GM18870 (cell line): Measurements from ENCODE around the gene ARSG.
"Not testable (repeated sequence)": the region's sequence is repeated elsewhere in the genome, so short reads cannot be mapped to it uniquely, and the experiment has no call there.

Source experiments
- ATAC-seq: cut with Tn5 transposase; IDR thresholded peaks from one replicate; pipeline ENCODE4 v1.9.1; 2021; ENCODE audit warnings: moderate library complexity; ENCODE audit not compliant: unreplicated experiment

The ARSG gene

GRCh38 chr17:68276339-68276738 is 15.0 kb upstream of the ARSG start:
- ATAC-seq, result not testable (repeated sequence)

DNA sequence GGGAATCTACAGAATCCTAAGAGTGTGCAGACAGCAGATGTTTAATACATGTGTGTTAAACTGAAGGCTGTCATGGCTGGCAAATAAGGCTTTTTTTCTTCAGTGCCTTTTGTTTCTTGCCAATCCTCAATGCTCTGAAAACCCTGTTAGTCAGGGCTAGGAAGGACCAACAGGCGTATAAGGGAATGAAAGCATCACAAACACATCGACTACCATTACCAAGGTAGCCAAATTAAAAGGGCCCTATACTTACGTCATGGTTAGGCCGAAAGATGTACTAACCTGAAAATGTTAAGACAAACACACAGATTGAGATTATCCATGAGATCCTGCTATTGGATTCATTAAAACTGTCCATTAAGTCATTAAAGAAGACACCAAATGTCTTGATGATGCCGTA is 13.5 kb upstream of the ARSG start:
- ATAC-seq, result no peak

GRCh38 chr17:68281965-68282364 is 9.3 kb upstream of the ARSG start:
- not testable (repeated sequence) for ATAC-seq

DNA sequence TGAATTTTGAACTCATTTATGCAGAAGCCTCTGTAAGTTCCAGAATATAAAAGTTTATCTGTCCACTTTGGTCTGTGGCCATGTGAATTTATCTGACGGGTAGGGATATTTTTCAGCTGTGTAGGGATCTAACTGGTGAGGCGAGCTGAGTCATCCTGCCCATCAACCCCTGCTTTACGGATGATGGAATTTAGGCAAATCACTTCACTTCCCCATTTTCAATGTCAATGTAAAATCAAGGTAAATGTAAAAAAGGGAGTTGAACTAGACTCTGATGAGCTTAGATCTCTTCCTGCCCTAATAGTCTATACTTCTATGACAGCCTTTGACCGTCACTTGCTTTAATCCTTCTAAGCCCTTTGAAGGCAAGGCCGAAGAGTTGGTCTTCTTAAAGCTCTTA is 2.9 kb upstream of the ARSG start:
- no peak for ATAC-seq

DNA sequence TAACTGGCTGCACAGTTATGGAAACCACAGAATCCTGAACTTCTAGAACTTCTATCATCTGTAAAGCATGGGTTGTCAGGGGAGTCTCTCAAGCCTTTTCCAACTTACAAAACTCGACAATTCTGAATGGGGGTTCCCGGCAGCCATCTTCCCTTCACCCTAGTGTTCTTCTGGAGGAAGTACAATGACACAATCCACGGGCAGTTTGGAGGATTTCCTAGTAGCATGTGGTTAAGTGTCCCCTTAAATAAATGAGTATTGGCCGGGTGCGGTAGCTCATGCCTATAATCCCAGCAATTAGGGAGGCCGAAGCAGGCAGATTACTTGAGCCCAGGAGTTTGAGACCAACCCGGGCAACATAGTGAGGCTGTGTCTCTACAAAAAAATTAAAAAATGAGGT is 2.5 kb upstream of the ARSG start:
- ATAC-seq, result no peak

DNA sequence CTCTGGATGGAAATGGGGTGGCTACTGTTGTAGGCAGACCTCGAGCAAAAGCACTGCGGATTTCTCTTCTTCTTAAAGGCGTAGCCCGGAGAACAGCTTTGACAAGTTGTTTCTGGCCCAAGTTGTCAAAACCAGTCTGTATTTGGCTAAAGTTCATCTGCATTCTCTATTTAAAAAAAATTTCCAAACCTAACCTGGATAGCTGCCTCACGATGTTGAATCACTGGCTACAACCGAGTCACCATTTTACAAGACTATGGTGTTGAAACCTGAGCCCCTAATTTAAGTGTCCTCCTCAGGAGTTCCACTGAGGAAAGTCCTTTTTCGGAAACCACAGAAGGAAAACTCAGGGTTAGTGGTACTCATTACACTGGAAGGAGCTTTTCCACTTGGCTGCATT is 1.8 kb upstream of the ARSG start:
- no peak for ATAC-seq

DNA sequence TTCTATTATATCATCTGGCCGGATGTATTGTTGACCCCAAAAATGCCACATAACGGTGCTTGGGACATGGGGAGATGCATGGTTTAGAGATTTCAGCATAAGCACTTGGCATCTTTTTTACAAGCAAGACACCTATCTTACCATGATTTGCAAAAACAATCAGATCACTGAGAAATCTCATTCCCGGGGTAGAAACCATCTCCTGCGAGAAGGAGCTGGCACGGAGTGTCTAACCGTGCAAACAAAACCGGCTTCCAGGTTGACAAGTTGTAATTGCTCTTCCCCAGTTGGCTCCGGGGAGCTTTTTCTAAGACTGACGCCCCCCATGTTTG is 1.4 kb upstream of the ARSG start:
- no peak for ATAC-seq

- ATAC-seq, result no peak
These were observed 884 bp upstream of the ARSG start for GRCh38 chr17:68290268-68290954.

GRCh38 chr17:68291836-68292688 is 767 bp downstream of the ARSG start:
- ATAC-seq, result peak; percentile 44

DNA sequence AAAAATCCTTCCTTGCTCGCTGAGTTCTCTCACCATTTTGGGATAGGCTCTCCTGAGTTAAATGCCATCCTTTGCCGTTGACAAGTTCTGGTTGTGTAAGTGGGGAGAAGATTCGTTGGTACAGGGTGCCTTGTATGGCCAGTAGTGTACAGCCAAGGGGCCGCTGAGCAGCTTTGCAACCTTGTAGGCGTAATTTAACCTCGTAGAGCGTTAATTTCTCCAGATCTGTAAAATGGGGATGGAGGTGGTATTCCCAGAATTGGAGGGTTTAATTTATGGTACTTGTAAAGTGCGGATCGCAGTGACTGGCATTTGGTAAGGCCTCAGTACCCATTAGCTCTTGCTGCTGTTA is 1.4 kb downstream of the ARSG start:
- ATAC-seq, result no peak

DNA sequence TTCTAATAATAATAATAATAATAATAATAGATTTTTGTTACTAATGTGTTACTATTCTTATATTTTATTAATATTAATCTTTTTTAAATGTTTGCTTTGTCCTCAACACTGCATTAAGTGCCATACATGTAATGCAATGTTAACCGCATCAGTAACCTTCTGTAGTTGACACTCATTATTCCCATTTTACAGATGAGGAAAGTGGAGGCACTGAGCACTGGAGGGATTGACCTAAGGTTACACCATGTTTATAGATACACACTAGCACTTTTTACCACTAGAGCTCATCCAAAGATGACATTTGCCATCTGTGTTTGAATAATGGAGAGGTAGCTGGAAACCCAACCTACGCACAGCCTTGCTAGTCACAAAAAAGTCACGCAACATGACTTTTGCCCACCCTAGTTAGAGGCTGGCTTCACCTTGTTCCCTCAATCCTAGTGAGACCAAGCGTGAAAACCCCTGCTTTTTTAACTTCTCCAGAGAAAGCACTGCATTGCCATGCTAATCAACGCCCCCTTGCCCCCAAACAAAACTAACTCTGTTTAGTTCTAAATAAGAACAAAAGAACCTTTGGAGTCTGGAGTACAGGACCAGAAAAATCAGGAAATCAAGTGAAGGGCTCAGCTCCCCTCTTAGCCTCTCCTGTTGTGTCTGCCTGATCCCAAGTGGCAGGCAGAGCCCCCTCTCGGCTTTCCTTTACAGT is 2.3 kb downstream of the ARSG start:
- no peak for ATAC-seq

- ATAC-seq, result no peak
These were observed 2.9 kb downstream of the ARSG start for GRCh38 chr17:68294196-68294555.

DNA sequence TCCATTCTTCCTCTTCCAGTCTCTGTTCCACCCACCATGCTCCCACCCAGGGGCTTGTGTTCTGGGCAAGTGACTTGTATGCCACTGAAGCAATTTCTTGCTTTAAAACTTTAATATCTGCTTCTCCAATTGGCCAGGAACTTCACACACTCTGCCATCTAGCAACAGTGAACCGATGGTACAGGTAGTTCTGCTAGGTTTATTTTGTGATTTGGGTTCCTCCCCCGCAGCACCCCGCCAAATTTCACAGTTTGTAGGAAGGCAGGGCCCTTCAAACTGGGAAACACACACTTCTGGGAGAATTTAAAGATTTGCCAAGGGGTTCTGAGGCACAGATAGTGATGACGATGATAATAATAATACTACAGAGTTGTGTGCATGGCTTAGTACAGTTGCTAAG is 3.3 kb downstream of the ARSG start:
- ATAC-seq, result no peak

- no peak for ATAC-seq
These were observed 3.8 kb downstream of the ARSG start for GRCh38 chr17:68295086-68295485.

- ATAC-seq, result no peak
These were observed 5.2 kb downstream of the ARSG start for GRCh38 chr17:68296217-68297191.

DNA sequence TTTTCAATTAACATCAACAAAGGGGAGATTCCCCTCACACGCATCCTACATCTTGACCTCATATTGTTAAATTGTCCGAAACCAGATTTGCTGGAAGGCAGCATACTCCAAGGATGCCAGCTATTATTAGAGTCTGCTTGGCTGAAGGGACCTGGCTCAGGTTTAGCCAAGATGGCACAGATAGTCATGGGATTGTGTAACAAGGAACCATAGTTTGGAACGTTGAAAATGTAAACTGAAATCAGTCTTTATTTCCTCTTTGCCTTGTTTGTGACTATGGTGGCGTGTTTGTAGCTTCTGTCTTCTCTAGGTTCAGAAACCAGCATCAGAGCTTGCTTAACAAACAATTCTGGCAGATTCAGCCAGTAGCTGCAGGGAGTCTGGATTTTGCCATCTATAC is 5.9 kb downstream of the ARSG start:
- ATAC-seq, result no peak

DNA sequence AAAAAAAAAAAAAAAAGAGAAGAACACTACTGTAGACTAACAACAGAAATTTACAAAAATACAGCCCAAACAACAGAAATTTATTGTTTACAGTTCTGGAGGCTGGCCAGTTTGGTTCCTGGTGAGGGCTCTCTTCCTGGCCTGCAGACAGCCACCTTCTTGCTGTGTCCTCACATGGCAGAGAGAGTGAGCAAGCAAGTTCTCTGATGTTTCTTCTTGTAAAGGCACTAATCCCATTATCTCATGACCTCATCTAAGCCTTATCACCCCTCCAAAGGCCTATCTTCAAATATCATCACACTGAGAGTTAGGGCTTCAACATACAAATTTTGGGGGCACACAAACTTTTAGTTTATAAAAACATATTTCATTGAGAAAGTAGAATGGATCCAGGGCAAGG is 7.3 kb downstream of the ARSG start:
- ATAC-seq, result no peak

GRCh38 chr17:68299817-68300216 is 8.5 kb downstream of the ARSG start:
- no peak for ATAC-seq

- ATAC-seq, result no peak
These were observed 10.2 kb downstream of the ARSG start for GRCh38 chr17:68301438-68301959.

DNA sequence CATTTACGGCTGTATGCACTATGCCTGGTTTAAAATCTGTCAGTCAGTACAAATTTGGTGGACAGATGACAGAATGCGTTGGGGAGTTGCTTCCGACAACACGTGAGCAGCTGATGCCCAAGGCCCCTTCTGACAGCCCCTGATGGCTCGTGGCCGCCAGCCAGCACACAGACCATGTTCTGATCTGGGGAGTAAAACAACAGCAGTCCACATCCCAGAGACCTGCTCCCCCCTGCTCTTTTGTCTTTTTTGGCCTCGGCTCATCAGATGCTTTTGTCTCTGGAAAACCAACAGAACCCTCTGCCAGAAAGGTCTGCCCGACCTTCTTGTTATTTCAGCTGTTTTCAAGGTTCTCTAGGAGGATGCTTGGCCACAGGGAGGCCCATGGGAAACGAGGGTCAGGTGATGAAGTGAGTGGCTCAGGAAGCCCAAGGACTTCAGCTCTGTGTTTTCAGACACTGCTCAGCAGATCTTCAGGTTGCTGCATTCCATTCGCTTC is 10.8 kb downstream of the ARSG start:
- no peak for ATAC-seq

DNA sequence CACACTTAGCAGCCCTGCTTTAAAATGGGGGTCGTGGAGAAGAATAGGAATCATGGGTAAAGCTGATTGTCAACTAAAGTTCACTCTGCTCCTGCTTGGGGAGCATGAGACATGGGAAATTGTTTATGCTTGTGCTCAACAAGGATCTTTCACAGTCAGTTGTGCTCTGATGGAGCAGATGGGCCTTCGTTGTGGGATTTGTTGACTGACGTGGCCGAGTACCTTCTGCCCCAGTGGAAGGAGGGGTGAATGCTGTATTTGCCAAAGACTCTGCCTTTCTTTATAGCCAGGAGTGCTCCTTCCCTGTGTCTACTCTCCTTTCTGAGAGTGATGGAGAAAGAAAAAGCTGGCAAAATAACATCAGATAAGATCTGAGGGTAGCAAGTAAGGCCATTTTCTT is 11.4 kb downstream of the ARSG start:
- no peak for ATAC-seq
